ENCODE results near the gene RTTN. TPM values are rescaled to one million over a fixed set of nuclear protein-coding genes. Genes with fewer than 3 reads are reported as not detected.

The RTTN gene
- polyA plus RNA-seq, 1 donor (not counting 4 experiments of a cell fraction or from before 2014, with no cell fraction given): 77.3 TPM

- no peak overlapping the region for H2AFZ ChIP-seq (ENCODE audit: control insufficient read depth, low read length)
- H3K4me1 ChIP-seq (ENCODE audit: control insufficient read depth, extremely low read depth, insufficient read depth, low read length): peaks cover 14% of the 10 kb centered on the region
- H3K9me1 ChIP-seq (ENCODE audit: control insufficient read depth, extremely low read depth, insufficient read depth, low read length): peaks cover 2% of the 10 kb centered on the region
- peaks cover 15% of the 10 kb centered on the region for H4K20me1 ChIP-seq (ENCODE audit: control insufficient read depth, extremely low read depth, insufficient read depth, low read length)
- DNase-seq (ENCODE audit: low read depth, low spot score) (no peak), FAIRE-seq (no peak)
- H3K27me3 ChIP-seq (ENCODE audit: control insufficient read depth, extremely low read depth, insufficient read depth, low read length): no peaks in the 10 kb centered on the region
- H3K4me3 ChIP-seq (ENCODE audit: control insufficient read depth in 2 of 3, extremely low read depth in 1 of 3, insufficient read depth in 2 of 3, low read depth in 1 of 3, low read length in 3 of 3): no peak overlapping the region
- no peak for TF ChIP-seq CTCF (optimal IDR thresholded peaks at IDR 0.05 in 1 of 3, IDR thresholded peaks at IDR 0.05 in 1 of 3, conservative IDR thresholded peaks at IDR 0.05 in 1 of 3; ENCODE audit: extremely low read depth in 1 of 3, insufficient read depth in 2 of 3, low read length in 3 of 3)
- no peak for TF ChIP-seq EZH2 (IDR thresholded peaks at IDR 0.05; ENCODE audit: low read length)
- no peak overlapping the region for H3K4me2 ChIP-seq (ENCODE audit: control insufficient read depth, extremely low read depth, insufficient read depth, low read depth, low read length)
- H3K9ac ChIP-seq (ENCODE audit: control insufficient read depth, extremely low read depth, insufficient read depth, low read length): no peak overlapping the region
- H3K79me2 ChIP-seq (ENCODE audit: control insufficient read depth, insufficient read depth, low read length): peaks cover 99% of the 10 kb centered on the region
- no peak overlapping the region for H3K27ac ChIP-seq (ENCODE audit: control insufficient read depth, insufficient read depth, low read length)
- dilution Hi-C loops (cut with MboI; ENCODE audit: extremely low pct_ligation_motif_present, low sequenced_read_pairs): no loop called here
- peaks cover 0 to 14% of the 10 kb centered on the region in 2 experiments for H3K36me3 ChIP-seq (ENCODE audit: control insufficient read depth in 2 of 2, extremely low read depth in 1 of 2, insufficient read depth in 2 of 2, low read length in 2 of 2)
- H3K9me3 ChIP-seq (ENCODE audit: control insufficient read depth, low read depth, low read length): no peaks in the 10 kb centered on the region
These were observed 169.3 kb downstream of the RTTN start for GRCh38 chr18:70036168-70036567.

- dilution Hi-C loops (cut with MboI; ENCODE audit: extremely low pct_ligation_motif_present, low sequenced_read_pairs): no loop called here
- Histone ChIP-seq H3K4me3 (ENCODE audit: control insufficient read depth in 2 of 3, extremely low read depth in 1 of 3, insufficient read depth in 2 of 3, low read depth in 1 of 3, low read length in 3 of 3) (no peak overlapping the region), H3K9ac (ENCODE audit: control insufficient read depth, extremely low read depth, insufficient read depth, low read length) (no peak overlapping the region), H2AFZ (ENCODE audit: control insufficient read depth, low read length) (no peak overlapping the region), H3K27ac (ENCODE audit: control insufficient read depth, insufficient read depth, low read length) (no peak overlapping the region), H3K4me2 (ENCODE audit: control insufficient read depth, extremely low read depth, insufficient read depth, low read depth, low read length) (no peak overlapping the region), H3K79me2 (ENCODE audit: control insufficient read depth, insufficient read depth, low read length) (peaks cover 76% of the 10 kb centered on the region), H3K27me3 (ENCODE audit: control insufficient read depth, extremely low read depth, insufficient read depth, low read length) (no peaks in the 10 kb centered on the region), H3K9me1 (ENCODE audit: control insufficient read depth, extremely low read depth, insufficient read depth, low read length) (peaks cover 2% of the 10 kb centered on the region), H4K20me1 (ENCODE audit: control insufficient read depth, extremely low read depth, insufficient read depth, low read length) (peaks cover 15% of the 10 kb centered on the region), H3K4me1 (ENCODE audit: control insufficient read depth, extremely low read depth, insufficient read depth, low read length) (no peaks in the 10 kb centered on the region), H3K9me3 (ENCODE audit: control insufficient read depth, low read depth, low read length) (no peaks in the 10 kb centered on the region), H3K36me3 (ENCODE audit: control insufficient read depth in 2 of 2, extremely low read depth in 1 of 2, insufficient read depth in 2 of 2, low read length in 2 of 2) (peaks cover 11 to 16% of the 10 kb centered on the region in 2 experiments)
- FAIRE-seq: no peak
- no peak for TF ChIP-seq CTCF (optimal IDR thresholded peaks at IDR 0.05 in 1 of 3, IDR thresholded peaks at IDR 0.05 in 1 of 3, conservative IDR thresholded peaks at IDR 0.05 in 1 of 3; ENCODE audit: extremely low read depth in 1 of 3, insufficient read depth in 2 of 3, low read length in 3 of 3)
- TF ChIP-seq EZH2 (IDR thresholded peaks at IDR 0.05; ENCODE audit: low read length): no peak
- DNase-seq (ENCODE audit: low read depth, low spot score): no peak
These were observed 174.3 kb downstream of the RTTN start for GRCh38 chr18:70031221-70031620.

Data from keratinocyte (primary cell).